AG04450 (cell line): Measurements from ENCODE around the gene EML1. TPM values are rescaled to one million over a fixed set of nuclear protein-coding genes. Genes with fewer than 3 reads are reported as not detected.
A peak's percentile ranks its signal among the peaks of the same experiment; 100 is the strongest.

Source experiments
- CTCF ChIA-PET: fragments of 300-600, 350-600 bp; formaldehyde crosslinking; extraction: SDS; loops from one replicate; lab custom pipeline; 2022; ENCODE audit warnings: antibody characterized with exemption, inconsistent platforms; lab: Charles Lee
- POLR2A ChIA-PET: fragments of 350-600 bp; formaldehyde crosslinking; extraction: SDS; loops from one replicate; lab custom pipeline; 2021; ENCODE audit warnings: antibody characterized with exemption, inconsistent platforms; lab: Yijun Ruan, JAX
- DNase-seq: peaks from one replicate; pipeline ENCODE4 v3.0.0-alpha.2; 2011; ENCODE audit warnings: low read depth, low spot score
- H3K27ac ChIP-seq: one replicate; pipeline ENCODE4 v1.5.1; 2012; ENCODE audit warnings: low read depth, low read length, control low read depth
- H3K27me3 ChIP-seq: one replicate; pipeline ENCODE4 v1.6.0; 2012; ENCODE audit warnings: low read length; ENCODE audit not compliant: control insufficient read depth, insufficient read depth
- H3K4me3 ChIP-seq: 2 replicates; pipeline ENCODE4 v1.5.1; 2011; ENCODE audit warnings: mild to moderate bottlenecking, low read depth, low read length, control low read depth
- H3K9me3 ChIP-seq: 2 replicates; pipeline ENCODE4 v1.5.1; 2012; ENCODE audit warnings: low read length; ENCODE audit not compliant: control insufficient read depth, insufficient read depth
- CTCF ChIP-seq: IDR thresholded peaks from 2 replicates; pipeline ENCODE4 v1.5.1; 2011; ENCODE audit warnings: low read depth, low read length, control low read depth, inconsistent platforms
- polyA plus RNA-seq: library from polyadenylated mRNA; depleted of rRNA; stranded (reverse); fragments of >200 nt; gene quantifications from 2 replicates; pipeline ENCODE4 v1.2.3, GENCODE V29; 2011

The EML1 gene
- polyA plus RNA-seq, 1 experiment = 37.7 TPM

- CTCF ChIA-PET = no interaction called here
- POLR2A ChIA-PET = no interaction called here
- Histone ChIP-seq H3K27ac (peak overlapping the region; percentile 53), H3K4me3 (no peak overlapping the region), H3K27me3 (no peaks in the 10 kb centered on the region), H3K9me3 (peaks cover 6% of the 10 kb centered on the region)
- peak; percentile 77 for DNase-seq
- TF ChIP-seq CTCF = no peak
Measured at GRCh38 chr14:99968191-99968920, 175.1 kb downstream of the EML1 start.

DNA sequence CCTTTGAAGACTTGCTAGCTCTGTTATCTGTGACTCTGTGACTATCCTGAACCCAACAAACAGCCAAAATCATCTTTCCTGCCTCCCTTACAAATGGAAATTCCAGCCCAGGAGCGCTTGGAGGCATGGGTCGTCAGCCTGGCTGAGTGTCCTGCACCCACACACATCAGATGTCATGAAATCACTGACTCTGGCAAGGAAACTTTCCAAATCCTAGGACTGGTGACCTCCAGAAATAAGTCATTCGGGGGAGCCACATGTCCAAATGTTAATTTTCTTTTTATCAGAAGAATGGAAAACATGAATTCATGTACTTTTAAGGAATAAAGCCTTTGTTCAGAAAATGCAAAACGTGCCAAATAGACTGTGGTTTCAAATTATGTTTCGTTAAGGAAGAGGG, 175.7 kb downstream of the EML1 start:
- Histone ChIP-seq H3K27ac (peak overlapping the region; percentile 52), H3K4me3 (no peak overlapping the region), H3K27me3 (no peaks in the 10 kb centered on the region), H3K9me3 (peaks cover 6% of the 10 kb centered on the region)
- no peak for TF ChIP-seq CTCF
- ChIA-PET POLR2A (no interaction called here), CTCF (no interaction called here)
- DNase-seq = no peak

- no peak for TF ChIP-seq CTCF
- no peaks in the 10 kb centered on the region for H3K27me3 ChIP-seq
- DNase-seq = no peak
- peak overlapping the region; percentile 21 for H3K27ac ChIP-seq
- no peak overlapping the region for H3K4me3 ChIP-seq
- H3K9me3 ChIP-seq = peaks cover 11% of the 10 kb centered on the region
- POLR2A ChIA-PET = interaction anchor here (0.6 to 0.7 kb wide), 2 partner anchors 33 to 288 kb away, joined by 3 to 8 read pairs; no protein-coding TSS in a partner anchor
- CTCF ChIA-PET = interaction anchor here (0.5 kb wide), 1 partner anchor 271 kb away, joined by 3 read pairs; no protein-coding TSS in a partner anchor
Measured at GRCh38 chr14:99969673-99970322, 176.6 kb downstream of the EML1 start.

GRCh38 chr14:99971087-99971940, 178.1 kb downstream of the EML1 start:
- ChIA-PET POLR2A (interaction anchor here (0.6 to 1.1 kb wide), 4 partner anchors 66 to 264 kb away, joined by 3 to 6 read pairs (median 3); no protein-coding TSS in a partner anchor), CTCF (interaction anchor here (0.6 to 1.2 kb wide), 6 partner anchors 11 to 289 kb away, joined by 3 to 8 read pairs (median 4); partner anchors contain the start of gene EVL)
- peak; percentile 34 for DNase-seq
- H3K27me3 ChIP-seq = no peaks in the 10 kb centered on the region
- H3K9me3 ChIP-seq = peaks cover 14% of the 10 kb centered on the region
- H3K4me3 ChIP-seq = peak overlapping the region; percentile 85
- no peak overlapping the region for H3K27ac ChIP-seq
- no peak for TF ChIP-seq CTCF
